Stimulated activated CD8-positive, alpha-beta memory T cell treated with anti-CD3 and anti-CD28 coated beads, Interleukin-15, amount 100 ng/mL, for 48 hours (primary cell): ENCODE results near the gene NKG7.
A peak's percentile ranks its signal among the peaks of the same experiment; 100 is the strongest.
"Not testable (repeated sequence)": the region's sequence is repeated elsewhere in the genome, so short reads cannot be mapped to it uniquely, and the experiment has no call there.

Experiments
- DNase-seq, 2 donors: peaks; one replicate each; pipeline ENCODE4 v3.0.0-alpha.2; 2020; ENCODE audit warnings: low read depth in 2 of 2

The NKG7 gene, protein sequence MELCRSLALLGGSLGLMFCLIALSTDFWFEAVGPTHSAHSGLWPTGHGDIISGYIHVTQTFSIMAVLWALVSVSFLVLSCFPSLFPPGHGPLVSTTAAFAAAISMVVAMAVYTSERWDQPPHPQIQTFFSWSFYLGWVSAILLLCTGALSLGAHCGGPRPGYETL

DNA sequence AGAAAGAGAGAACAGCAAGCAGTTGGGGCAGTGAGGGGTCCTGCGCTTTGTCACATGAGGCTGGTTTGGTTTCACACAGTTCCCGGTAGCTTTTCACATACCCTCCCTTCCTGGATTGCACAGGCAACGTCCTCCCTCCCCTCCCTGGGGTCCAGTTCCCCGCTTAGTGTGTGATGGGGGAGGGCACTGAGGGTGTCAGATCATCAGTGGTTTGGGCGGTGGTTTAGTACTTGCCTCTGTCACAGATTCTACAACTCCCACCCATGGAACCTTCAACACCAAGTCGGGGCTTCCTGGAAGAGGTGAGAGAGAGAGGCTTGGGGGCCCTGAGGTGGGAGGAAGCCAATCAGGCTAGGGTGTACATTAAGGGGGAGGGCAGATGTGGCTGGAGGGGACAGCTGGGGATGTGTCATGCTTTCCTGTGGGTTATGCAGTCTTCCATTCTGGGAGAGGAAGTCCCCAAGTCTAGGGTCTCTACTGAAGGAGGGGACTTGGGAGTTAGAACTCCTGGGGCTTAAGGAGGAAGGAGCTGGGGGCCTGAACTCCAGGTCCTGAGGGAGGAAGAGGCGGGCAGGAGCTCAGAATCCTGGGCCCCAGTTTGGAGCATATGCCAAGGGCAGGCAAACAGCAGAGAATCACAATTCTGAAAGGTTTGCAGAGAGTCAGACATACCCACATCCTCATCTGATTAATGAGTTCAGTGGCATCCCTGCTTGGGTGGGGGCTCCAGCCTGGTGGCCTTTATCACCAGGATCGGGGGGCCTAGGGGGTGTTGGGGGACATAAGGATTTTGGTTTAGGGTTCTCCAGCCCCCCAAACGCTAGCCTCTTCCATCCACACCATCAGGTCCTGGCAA, at the start of gene NKG7:
Gene NKG7, minus strand, starts transcription at position 6 of the 856 bp plus-strand sequence. CDS start 119 bp downstream, outside the sequence.
- DNase-seq, result peak; percentile 87 to 90

DNA sequence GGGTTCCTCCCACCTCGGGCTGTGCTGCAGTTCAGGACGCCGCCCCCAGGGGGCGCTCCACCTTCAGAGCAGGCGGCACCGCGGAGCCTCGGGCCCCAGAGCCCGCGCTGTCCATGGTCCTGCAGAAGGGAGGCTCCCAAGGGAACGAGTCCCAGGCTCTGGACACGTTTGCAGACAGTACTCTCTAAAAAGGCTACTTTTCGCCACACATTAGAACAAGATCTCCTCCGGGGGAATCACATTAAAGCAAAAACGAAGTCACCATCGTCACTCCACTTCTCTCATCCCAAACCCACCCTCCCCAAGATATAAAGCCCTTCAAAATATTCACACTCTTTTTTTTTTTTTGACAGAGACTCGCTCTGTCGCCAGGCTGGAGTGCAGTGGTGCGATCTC, 49.6 kb upstream of the NKG7 start:
- peak; percentile 78 for DNase-seq

GRCh38 chr19:51421229-51422052, 49.0 kb upstream of the NKG7 start:
- no peak for DNase-seq

- DNase-seq, result not testable (repeated sequence)
Measured at GRCh38 chr19:51420511-51420910, 48.1 kb upstream of the NKG7 start.

DNA sequence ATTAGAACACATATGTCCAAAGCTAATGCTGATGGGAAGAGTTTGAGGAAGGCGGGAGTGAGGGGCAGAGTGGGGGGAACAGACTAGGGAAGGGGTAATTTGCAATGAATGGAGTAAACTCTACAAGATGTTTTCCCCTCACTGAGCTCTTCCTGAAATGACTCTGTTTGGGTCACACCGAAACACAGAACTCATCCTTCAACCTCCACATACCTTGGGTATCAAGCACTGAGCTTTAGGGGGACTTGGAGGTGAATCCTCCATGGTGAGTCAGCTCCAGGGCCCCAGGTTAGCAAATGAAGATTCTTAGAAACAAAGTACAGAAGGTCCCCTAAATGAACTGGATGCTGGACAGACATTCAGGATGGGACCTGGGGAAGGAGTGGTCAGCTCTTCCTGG, 46.3 kb upstream of the NKG7 start:
- no peak for DNase-seq

- DNase-seq, result no peak
Measured at GRCh38 chr19:51417810-51418157, 45.3 kb upstream of the NKG7 start.

DNA sequence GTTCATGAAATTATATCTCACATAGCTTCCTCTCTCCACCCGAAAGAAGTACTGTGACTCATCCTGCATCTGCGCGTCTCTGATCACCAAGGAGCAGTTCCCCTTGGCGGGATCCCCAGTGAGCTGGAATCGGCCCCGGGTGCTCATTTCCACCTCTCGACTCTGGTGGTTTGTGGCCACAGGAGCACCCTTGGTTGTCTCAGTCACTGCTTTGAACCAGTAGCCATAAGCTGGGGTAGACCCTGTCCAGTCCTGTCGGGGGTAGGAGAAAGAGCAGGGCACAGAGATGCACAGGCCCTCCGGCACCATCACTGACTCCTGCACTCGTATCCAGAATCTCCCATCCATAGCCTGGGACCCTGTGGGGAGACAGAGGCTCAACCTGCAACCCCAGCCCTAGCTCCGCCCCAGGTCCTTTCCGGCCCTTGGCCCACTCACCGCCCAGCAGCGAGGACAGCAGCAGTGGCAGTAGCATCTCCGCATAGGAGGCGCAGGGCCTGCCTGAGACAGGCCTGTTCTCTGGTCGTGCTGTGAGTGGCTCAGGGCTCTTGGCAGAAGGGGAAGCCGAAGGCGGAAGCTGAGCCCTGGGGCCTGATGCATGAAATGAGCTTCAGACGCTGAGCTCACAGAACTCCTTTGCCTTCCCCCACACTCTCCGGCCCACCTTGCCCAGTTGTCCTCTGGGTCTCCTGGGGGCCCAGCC, 44.8 kb upstream of the NKG7 start, which contains the start of gene SIGLEC10:
Gene SIGLEC10, minus strand, starts transcription at position 536 of the 703 bp plus-strand sequence. Its CDS starts 61 bp downstream, at position 475.
- peak; percentile 46 to 64 for DNase-seq

GRCh38 chr19:51416422-51416821, 44.0 kb upstream of the NKG7 start:
- DNase-seq, result not testable (repeated sequence)

DNA sequence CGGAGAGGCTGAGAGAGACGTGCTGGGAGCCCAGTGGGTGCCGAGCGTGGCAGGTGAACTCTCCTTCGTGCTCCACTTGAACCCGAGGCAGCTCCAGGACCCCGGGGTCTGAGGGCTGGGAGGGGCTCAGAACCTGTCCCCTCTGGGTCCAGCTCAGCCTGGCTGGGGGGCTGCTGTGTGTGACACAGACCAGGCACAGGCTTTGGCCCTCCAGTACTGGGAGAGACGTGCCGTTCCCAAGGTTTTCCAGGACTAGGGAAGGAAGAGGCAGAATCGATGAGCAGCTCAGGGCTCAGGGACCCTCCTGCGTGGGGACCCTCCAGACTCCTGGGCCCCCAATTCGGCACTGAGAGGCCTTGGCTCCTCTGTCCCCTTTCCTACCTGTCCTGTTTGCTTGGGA, 42.7 kb upstream of the NKG7 start:
- DNase-seq, result no peak

- DNase-seq, result no peak
Measured at GRCh38 chr19:51410950-51411748, 38.7 kb upstream of the NKG7 start.

DNA sequence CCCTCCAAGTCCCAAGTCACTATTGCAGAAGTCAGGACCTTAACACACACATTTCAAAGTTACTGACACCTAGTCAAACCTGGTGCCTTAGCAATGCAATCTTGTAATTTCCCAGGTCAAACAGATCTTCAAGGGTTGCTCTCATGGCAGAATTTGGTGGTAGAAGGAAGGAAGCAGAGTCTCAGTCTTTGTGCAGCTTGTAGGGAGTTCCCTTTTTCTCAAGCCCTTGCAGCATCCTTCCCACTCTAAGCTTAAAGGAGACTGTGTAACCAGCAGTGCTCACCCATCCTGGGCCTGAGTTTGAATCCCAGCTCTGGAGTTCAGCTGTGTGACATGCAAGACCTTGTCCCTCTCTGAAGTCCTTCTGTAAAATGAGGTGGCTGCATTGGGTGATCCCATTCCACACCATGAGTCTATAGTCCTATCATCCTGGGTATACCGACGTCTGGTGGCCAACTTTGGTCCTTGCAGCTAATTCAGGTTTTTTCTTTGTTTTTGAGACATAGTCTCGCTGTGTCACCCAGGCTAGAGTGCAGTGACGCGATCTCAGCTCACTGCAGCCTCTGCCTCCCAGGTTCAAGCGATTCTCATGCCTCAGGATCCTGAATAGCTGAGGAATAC, 35.2 kb upstream of the NKG7 start:
- no peak for DNase-seq

DNA sequence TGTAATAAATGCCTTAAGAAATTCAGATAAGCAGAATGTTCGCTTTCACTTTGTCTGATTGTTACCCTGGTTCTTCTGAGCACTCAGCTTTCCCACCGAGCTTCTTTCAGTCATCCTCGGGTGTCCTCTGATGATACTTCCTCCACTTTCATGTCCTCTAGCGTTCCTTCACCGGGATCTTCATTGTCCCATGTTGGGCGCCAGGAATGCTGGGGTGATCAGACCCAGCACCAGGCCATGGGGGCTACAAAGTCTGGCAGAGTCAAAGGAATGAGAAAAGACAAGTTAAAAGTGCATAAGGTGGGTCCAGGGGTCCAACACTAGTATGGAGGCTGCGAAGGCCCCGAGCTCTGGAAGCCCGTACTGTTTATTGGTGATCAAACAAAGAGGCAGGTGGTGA, 29.7 kb upstream of the NKG7 start:
- DNase-seq, result no peak

GRCh38 chr19:51399936-51400335, 27.5 kb upstream of the NKG7 start:
- DNase-seq, result not testable (repeated sequence)

- no peak for DNase-seq
Measured at GRCh38 chr19:51399231-51399630, 26.8 kb upstream of the NKG7 start.

- DNase-seq, result no peak
Measured at GRCh38 chr19:51398096-51398704, 25.7 kb upstream of the NKG7 start.

DNA sequence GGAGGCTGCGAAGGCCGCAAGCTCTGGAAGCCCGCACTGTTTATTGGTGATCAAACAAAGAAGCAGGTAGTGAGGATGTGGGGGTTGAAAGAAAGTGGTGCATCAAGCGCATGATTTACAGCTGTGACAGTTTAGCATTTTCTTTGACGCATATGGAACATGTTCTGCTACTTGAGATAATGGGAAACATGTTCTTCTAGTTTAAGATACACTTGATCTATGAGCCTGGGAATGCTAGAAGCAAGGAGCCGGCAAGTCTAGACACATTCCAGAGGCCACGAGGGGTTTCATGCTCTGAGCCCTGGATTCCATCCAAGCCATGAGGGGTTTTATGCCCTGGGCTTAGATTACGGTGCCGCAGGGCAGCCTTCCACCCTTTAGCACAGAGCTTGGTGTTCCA, 25.0 kb upstream of the NKG7 start:
- not testable (repeated sequence) for DNase-seq

GRCh38 chr19:51396175-51396574, 23.7 kb upstream of the NKG7 start:
- no peak for DNase-seq

DNA sequence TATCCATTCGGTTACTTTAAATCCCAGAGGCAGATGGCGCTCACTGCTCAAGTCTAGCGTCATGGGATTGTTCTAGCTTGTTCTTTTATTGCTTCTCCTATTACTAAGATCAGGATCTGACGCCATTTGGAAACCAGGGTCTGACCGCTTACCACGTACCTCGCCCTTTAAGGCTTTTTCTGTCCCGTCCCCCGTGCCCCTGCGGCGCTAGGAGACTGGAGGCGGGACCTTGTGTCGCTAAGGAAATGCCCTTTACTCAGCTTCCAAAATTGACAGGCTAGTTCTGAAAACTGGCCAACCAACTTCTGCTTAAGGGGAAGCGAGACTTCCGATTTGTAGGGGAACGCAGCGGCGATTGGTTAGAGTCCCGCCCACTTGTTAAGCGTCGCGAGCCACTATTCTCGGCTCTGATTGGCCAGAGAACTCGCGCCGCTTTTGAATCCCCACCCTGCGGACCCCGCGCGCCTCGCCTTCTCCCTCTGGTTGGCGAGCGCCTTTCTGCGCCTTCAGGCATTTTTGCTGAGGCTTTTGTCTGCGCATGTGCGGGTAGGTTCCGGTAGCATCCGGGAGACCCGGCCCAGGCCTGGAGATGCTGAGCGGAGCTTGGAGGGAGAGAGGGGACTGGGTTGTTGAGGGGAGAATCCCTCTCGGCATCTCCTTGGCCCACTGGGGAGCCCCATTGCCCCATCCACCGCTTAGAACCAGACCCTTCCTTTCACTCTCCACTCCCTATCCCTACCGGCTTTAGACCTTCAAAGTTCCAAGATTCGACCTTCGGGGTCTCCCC, 21.8 kb upstream of the NKG7 start:
- peak; percentile 97 for DNase-seq

- DNase-seq, result no peak
Measured at GRCh38 chr19:51392701-51393100, 20.2 kb upstream of the NKG7 start.
